Stomach (tissue), 4 donors: ENCODE measurements around the gene GZMM.

Experiments
- CTCF ChIP-seq, 7 experiments: fragments of 450-650 bp in 4 of 7; fragments of 200-600 bp in 3 of 7; sonication (generic) in 3 of 7; IDR thresholded peaks; one replicate each; pipeline ENCODE4 v1.5.1; 2016 to 2019; ENCODE audit warnings: antibody characterized with exemption in 7 of 7, control low read depth in 2 of 7, mild to moderate bottlenecking in 1 of 7
- POLR2A ChIP-seq, 4 donors: fragments of 450-650 bp; IDR thresholded peaks; one replicate each; pipeline ENCODE4 v1.6.1; 2016; ENCODE audit warnings: antibody characterized with exemption in 4 of 4, control low read depth in 2 of 4, mild to moderate bottlenecking in 1 of 4, moderate library complexity in 1 of 4

GRCh38 chr19:548886-549830 lies 5.3 kb downstream of the GZMM start:
- TF ChIP-seq CTCF (IDR thresholded peaks at IDR 0.05) (no peak), POLR2A (IDR thresholded peaks at IDR 0.05) (no peak)
